M059J (cell line): ENCODE data around the gene EIF2AK2. TPM values are rescaled to one million over a fixed set of nuclear protein-coding genes. Genes with fewer than 3 reads are reported as not detected.

Source experiments
- DNase-seq: peaks from one replicate; pipeline ENCODE4 v3.0.0-alpha.2; 2012; ENCODE audit warnings: low read depth
- total RNA-seq: library from RNA; depleted of rRNA; stranded (reverse); fragments of >200 nt; shearing (Covaris generic); gene quantifications from 2 replicates; pipeline ENCODE4 v1.2.3, GENCODE V29; 2014

EIF2AK2 gene
- total RNA-seq, 1 experiment from 2014 or later, result 90.2 TPM

- DNase-seq, result no peak
Observed at GRCh38 chr2:37171624-37171950, 14.8 kb upstream of the EIF2AK2 start.

GRCh38 chr2:37168217-37168981 lies 11.6 kb upstream of the EIF2AK2 start:
- peak; percentile 49 for DNase-seq

DNA sequence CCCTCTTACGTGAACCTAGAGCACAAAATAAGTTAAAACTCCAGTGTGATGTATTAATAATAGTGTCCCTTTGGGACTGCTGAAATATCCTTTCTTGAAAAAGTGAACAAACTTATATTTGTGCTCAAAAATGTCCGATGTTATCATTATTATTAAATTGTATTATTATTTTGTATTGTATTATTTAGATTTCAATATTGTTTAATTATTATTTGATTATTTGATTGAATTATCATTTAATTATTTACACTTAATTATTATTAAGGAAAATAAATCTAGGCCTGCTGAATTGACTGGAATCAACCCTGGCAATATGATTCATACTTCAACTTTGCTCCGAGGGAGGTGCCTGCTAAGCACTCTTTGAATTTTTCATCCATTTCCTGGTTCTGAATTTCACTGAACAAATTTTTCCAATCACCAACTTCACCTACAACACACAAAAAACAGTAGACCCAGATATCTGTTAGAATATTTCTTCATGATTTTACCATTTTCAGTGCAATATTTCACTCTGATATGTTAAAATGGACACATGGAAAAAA lies 10.9 kb upstream of the EIF2AK2 start:
- DNase-seq, result no peak

GRCh38 chr2:37164757-37165156 lies 8.0 kb upstream of the EIF2AK2 start:
- no peak for DNase-seq

- peak; percentile 58 for DNase-seq
Observed at GRCh38 chr2:37156071-37156856, 516 bp downstream of the EIF2AK2 start.

DNA sequence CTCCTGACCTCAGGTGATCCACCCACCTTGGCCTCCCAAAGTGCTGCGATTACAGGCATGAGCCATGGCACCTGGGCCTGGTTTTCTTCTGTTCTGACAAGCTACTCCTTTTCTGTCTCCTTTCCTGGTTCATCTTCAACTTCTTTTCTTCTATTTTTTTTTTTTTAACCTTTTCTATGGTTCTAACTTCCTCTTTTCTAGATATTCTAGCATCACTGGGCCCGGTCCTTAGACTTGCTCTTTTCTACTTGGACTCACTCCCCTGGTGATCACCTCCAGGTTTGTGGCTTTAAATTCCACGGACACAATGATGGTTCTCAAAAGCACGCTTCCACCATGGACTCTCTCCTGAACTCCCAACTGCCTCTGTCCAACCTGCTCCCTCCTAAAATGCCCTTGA lies 2.0 kb downstream of the EIF2AK2 start:
- no peak for DNase-seq

DNA sequence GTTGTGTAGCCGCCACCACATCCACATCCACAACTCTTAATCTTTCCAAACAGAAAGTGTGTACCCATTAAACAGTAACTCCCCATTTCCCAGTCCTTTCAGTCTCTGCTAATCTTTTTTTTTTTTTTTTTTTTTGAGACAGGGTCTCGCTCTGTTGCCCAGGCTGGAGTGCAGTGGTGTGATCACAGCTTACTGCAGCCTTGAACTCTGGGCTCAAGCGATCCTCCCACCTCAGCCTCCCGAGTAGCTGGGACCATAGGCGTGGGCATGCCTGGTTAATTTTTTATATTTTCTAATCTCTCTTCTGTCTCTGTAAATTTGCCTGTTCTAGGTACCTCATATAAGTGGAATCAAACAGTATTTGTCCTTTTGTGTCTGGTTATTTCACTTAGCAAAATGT lies 3.6 kb downstream of the EIF2AK2 start:
- no peak for DNase-seq

GRCh38 chr2:37149626-37150322 lies 7.0 kb downstream of the EIF2AK2 start:
- no peak for DNase-seq

- no peak for DNase-seq
Observed at GRCh38 chr2:37148325-37148724, 8.5 kb downstream of the EIF2AK2 start.

GRCh38 chr2:37146062-37146461 lies 10.7 kb downstream of the EIF2AK2 start:
- no peak for DNase-seq

GRCh38 chr2:37143974-37144373 lies 12.8 kb downstream of the EIF2AK2 start:
- DNase-seq, result peak; percentile 48

DNA sequence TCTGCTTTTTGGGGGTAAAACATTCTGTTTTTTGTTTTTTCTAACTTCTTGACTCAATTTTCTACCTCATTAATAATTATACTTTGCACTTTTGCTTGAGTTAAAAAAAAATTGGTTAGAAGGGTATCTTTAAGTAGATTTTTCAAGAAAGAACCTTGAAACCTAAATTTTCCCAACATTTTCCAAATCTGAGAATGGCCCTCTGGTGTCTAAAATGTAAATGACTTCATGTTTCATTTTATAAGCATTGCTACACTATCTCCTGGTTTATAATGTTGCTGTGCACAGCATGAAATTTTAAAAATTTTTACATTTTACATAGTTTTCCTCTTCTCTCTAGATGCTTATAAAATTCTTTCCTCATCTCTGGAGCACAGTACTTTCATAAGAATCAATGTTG lies 14.2 kb downstream of the EIF2AK2 start:
- DNase-seq, result no peak

- no peak for DNase-seq
Observed at GRCh38 chr2:37132914-37133313, 23.9 kb downstream of the EIF2AK2 start.

GRCh38 chr2:37125416-37125815 lies 31.4 kb downstream of the EIF2AK2 start:
- DNase-seq, result no peak

- no peak for DNase-seq
Observed at GRCh38 chr2:37119157-37119556, 37.6 kb downstream of the EIF2AK2 start.

DNA sequence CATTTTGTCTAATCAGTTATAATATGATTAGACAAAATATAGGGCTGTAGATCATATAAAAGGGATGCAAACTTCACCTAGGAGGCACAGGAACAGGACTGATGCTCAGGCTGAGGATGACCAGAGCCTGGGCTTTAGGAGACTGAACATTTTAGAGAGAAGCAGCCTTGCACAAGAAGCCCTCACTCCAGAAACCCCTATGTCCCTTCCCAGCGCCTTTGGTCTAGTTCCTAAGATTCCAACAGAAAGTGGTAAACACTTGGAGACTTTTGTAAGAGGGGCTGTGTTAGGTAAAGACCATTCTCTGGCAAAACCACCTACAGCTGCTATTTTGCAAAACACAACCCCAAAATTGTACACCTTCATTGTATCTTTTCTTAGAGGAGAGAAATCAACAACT lies 39.2 kb downstream of the EIF2AK2 start:
- no peak for DNase-seq

DNA sequence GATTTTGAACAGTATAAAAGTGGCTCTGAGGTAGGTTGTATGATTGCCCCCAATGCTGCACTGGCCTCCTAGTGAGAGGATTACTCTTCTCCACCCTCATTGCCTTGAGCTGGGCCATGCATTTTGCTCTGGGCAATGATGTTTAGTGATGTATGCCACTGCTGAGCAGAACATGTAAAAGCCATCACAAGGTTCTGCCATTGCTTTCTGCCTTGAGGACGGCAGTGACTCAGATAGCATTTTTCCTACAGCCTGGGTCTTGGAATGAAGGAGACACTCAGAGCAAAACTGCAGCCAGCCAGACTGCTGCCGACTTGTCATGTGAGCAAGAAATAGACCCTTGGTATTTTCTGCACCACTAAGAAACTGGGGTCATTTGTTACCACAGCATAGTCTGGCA lies 44.8 kb downstream of the EIF2AK2 start:
- DNase-seq, result no peak

DNA sequence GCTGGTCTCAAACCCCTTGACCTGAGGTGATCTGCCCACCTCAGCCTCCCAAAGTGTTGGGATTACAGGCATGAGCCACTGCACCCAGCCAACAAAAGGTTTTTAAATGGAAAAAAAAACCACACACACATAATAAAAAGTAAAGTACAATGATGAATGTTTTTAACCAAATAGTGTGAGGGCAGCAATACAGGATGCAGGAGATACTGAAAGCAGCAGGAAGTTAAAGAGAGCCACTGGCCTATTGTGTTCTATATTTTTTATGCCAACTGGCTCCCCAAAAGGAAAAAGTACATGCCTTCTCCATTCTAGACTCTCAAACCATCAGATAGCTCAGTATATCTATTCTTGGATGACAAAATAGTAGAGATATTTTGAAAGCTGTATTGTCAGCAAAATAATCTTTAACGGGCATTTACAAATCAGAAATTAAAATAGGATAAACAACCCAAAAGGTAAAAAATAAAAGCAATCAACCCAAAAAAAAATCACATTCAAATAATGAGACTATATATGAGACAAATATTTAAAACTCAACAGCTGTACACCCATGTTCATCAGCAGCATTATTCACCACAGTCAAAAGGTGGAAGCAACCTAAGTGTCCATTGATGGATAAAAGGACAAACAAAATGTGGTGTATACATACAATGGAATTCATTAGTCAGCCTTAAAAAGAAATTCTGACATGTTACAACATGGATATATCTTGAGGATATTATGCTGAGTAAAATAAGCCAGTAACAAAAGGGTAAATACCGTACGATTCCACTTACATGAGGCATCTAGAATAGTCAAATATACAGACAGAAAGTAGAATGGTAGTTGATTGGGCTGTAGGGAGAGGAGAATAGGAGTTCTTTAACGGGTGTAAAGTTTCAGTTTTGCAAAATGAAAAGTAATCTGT lies 46.2 kb downstream of the EIF2AK2 start:
- DNase-seq, result no peak

DNA sequence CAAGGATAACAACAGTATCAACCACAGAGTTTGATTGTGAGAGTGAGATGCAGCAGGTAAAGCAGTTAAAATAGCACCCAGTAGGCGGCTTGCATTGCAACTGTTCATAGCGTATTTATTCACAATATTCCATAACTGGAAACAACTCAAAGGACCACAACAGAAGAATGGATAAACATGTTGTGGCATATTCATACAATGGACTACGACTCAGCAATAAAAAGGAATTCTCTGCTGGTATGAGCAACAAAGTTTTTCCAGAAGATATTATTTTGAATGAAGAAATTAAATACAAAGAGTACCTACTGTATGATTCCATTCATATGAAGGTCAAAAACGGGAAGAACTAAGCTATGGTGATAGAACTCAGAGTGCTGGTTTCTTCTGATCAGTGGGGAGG lies 47.3 kb downstream of the EIF2AK2 start:
- DNase-seq, result no peak

GRCh38 chr2:37105150-37105549 lies 51.6 kb downstream of the EIF2AK2 start:
- no peak for DNase-seq

DNA sequence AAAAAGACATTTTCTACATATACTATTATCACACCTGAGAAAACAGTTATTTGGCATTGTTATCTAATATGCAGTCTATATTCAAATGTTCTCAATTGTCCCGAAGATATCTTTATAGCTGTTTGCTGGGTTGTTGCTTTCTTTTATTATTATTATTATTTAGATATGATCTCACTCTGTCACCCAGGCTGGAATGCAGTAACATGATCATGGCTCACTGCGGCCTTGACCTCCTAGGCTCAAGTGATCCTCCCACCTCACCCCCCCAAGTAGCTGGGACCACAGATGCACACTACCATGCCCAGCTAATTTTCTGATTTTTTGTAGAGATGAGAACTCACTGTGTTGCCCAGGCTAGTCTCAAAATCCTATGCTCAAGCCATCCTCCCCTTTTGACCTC lies 52.6 kb downstream of the EIF2AK2 start:
- DNase-seq, result peak; percentile 28
